B cell (primary cell): ENCODE data around the gene HAGHL. TPM values are rescaled to one million over a fixed set of nuclear protein-coding genes. Genes with fewer than 3 reads are reported as not detected.
A peak's percentile ranks its signal among the peaks of the same experiment; 100 is the strongest.

Source experiments
- ATAC-seq: fragments of 200-7000 bp; cut with Tn5 transposase; one replicate; pipeline ENCODE4 v1.10.0; 2021; ENCODE audit warnings: low read depth, mild to moderate bottlenecking, moderate number of reproducible peaks, moderate library complexity
- CTCF ChIA-PET: fragments of 350-600 bp; sonication (Branson Sonifier 250); formaldehyde crosslinking; loops from one replicate; lab custom pipeline; 2021; ENCODE audit warnings: antibody characterized with exemption, inconsistent platforms; lab: Charles Lee
- POLR2A ChIA-PET: fragments of 350-600 bp; sonication (Branson Sonifier 250); formaldehyde crosslinking; loops from one replicate; lab custom pipeline; 2021; ENCODE audit warnings: antibody characterized with exemption; lab: Charles Lee
- DNase-seq: peaks from one replicate; pipeline ENCODE4 v3.0.0; 2013
- H2AFZ ChIP-seq: 2 replicates; pipeline ENCODE4 v1.6.1; 2012; ENCODE audit warnings: mild to moderate bottlenecking, low read depth, low read length; ENCODE audit not compliant: insufficient read depth, poor library complexity, severe bottlenecking
- H3K27ac ChIP-seq, 2 donors: 1 replicate in 1 of 2; 2 replicates in 1 of 2; pipeline ENCODE4 v1.5.1; 2012 to 2013; ENCODE audit warnings: low read length in 2 of 2, mild to moderate bottlenecking in 2 of 2, moderate library complexity in 1 of 2
- H3K27me3 ChIP-seq, 4 experiments: fragments of 200-600 bp in 1 of 4; sonication (generic) in 1 of 4; replicated peaks in 1 of 4; 1 replicate in 2 of 4; 2 replicates in 2 of 4; pipeline versions ENCODE4 v1.6.1 to v1.7.0; 2013 to 2016; ENCODE audit warnings: low read length in 3 of 4, mild to moderate bottlenecking in 2 of 4, mixed read lengths in 1 of 4, moderate library complexity in 1 of 4; ENCODE audit not compliant: insufficient read depth in 4 of 4, control insufficient read depth in 3 of 4; ENCODE audit errors: control extremely low read depth in 1 of 4
- H3K36me3 ChIP-seq, 2 experiments: replicated peaks in 1 of 2; 1 replicate in 1 of 2; 2 replicates in 1 of 2; pipeline versions ENCODE4 v1.6.1 to v1.7.1; 2013; ENCODE audit warnings: low read length in 1 of 2; ENCODE audit not compliant: insufficient read depth in 2 of 2, control insufficient read depth in 1 of 2; ENCODE audit errors: control extremely low read depth in 1 of 2, extremely low read depth in 1 of 2
- H3K4me1 ChIP-seq, 2 donors: fragments of 200-600 bp in 1 of 2; sonication (generic) in 1 of 2; 1 replicate in 1 of 2; 2 replicates in 1 of 2; pipeline versions ENCODE4 v1.5.1 to v1.6.1; 2013 to 2017; ENCODE audit warnings: low read length in 2 of 2; ENCODE audit not compliant: control insufficient read depth in 2 of 2, insufficient read depth in 2 of 2
- H3K4me2 ChIP-seq: replicated peaks from 2 replicates; pipeline ENCODE3; 2012; ENCODE audit warnings: mild to moderate bottlenecking, low read depth, low read length; ENCODE audit not compliant: poor library complexity, severe bottlenecking
- H3K4me3 ChIP-seq, 5 experiments: fragments of 200-600 bp in 1 of 5; sonication (generic) in 1 of 5; 1 replicate in 3 of 5; 2 replicates in 2 of 5; pipeline versions ENCODE4 v1.5.1 to v1.7.0; 2011 to 2016; ENCODE audit warnings: low read length in 4 of 5, mild to moderate bottlenecking in 4 of 5, low read depth in 2 of 5, control low read depth in 1 of 5, moderate library complexity in 1 of 5; ENCODE audit not compliant: insufficient read depth in 1 of 5; ENCODE audit errors: control extremely low read depth in 1 of 5, extremely low read depth in 1 of 5
- H3K79me2 ChIP-seq: fragments of 200-600 bp; sonication (generic); one replicate; pipeline ENCODE4 v1.6.0; 2016; ENCODE audit warnings: low read length; ENCODE audit not compliant: control insufficient read depth, insufficient read depth
- H3K9ac ChIP-seq: fragments of 200-600 bp; sonication (generic); 2 replicates; pipeline ENCODE4 v1.6.1; 2017; ENCODE audit warnings: mild to moderate bottlenecking, low read length, moderate library complexity
- H3K9me3 ChIP-seq, 3 donors: one replicate each; pipeline versions ENCODE4 v1.6.1 to v1.7.1; 2013; ENCODE audit warnings: low read length in 2 of 3; ENCODE audit not compliant: control insufficient read depth in 2 of 3, insufficient read depth in 1 of 3; ENCODE audit errors: control extremely low read depth in 1 of 3
- H4K20me1 ChIP-seq: 2 replicates; pipeline ENCODE4 v1.6.0; 2012; ENCODE audit warnings: mild to moderate bottlenecking, low read length; ENCODE audit not compliant: insufficient read depth, control insufficient read depth, poor library complexity, severe bottlenecking
- H3K27ac Mint-ChIP-seq: one replicate; pipeline ENCODE4 v1.8.0; 2021; ENCODE audit warnings: mixed read lengths
- H3K27me3 Mint-ChIP-seq: one replicate; pipeline ENCODE4 v1.8.0; 2021; ENCODE audit warnings: mixed read lengths
- H3K4me1 Mint-ChIP-seq: one replicate; pipeline ENCODE4 v1.8.0; 2021; ENCODE audit warnings: mixed read lengths
- H3K4me3 Mint-ChIP-seq: one replicate; pipeline ENCODE4 v1.8.0; 2021; ENCODE audit warnings: mixed read lengths
- H3K9me3 Mint-ChIP-seq: one replicate; pipeline ENCODE4 v1.8.0; 2022; ENCODE audit warnings: mixed read lengths; ENCODE audit not compliant: insufficient read depth
- CTCF ChIP-seq: fragments of 200-600 bp; IDR thresholded peaks from one replicate; pipeline ENCODE4 v1.8.0; 2022; ENCODE audit warnings: antibody characterized with exemption, mild to moderate bottlenecking
- EZH2 ChIP-seq: IDR thresholded peaks from 2 replicates; pipeline ENCODE4 v1.6.1; 2012; ENCODE audit warnings: borderline replicate concordance, low read depth, mild to moderate bottlenecking, moderate library complexity, low read length; ENCODE audit not compliant: insufficient read depth, poor library complexity, severe bottlenecking
- WGBS: methylation state at CpG from one replicate; pipeline ENCODE4 v1.1.5; 2013; ENCODE audit warnings: missing lambda C conversion rate; ENCODE audit not compliant: insufficient coverage; 5-methylcytosine and 5-hydroxymethylcytosine counted together
- intact Hi-C: fragments of 100-400 bp; cut with micrococcal nuclease; formaldehyde crosslinking; loops from one replicate; pipeline ENCODE4 v1.10.0; 2022
- polyA plus RNA-seq: library from polyadenylated mRNA; depleted of rRNA; stranded (reverse); fragments of >200 nt; gene quantifications from 2 replicates; pipeline ENCODE4 v1.2.3, GENCODE V29; 2012
- total RNA-seq, 2 donors: library from RNA; stranded (reverse); fragments of 120-200 nt in 1 of 2; gene quantifications; 1 replicate in 1 of 2; 2 replicates in 1 of 2; pipeline versions ENCODE4 v1.2.3 to v1.2.4, GENCODE V29; 2013 to 2022

Gene HAGHL
- total and polyA plus RNA-seq, 2 donors (not counting 1 experiment from before 2014, with no cell fraction given): 32.3 to 87.1 TPM

- H3K27ac ChIP-seq: peak overlapping the region; percentile 54 to 86
- H2AFZ ChIP-seq: peak overlapping the region; percentile 77
- no peak for ATAC-seq
- TF ChIP-seq CTCF (no peak), EZH2 (no peak)
- ChIA-PET CTCF (interaction anchor here (1.1 to 3.8 kb wide), 5 partner anchors 8 to 65 kb away, joined by 3 to 26 read pairs (median 9); partner anchors contain the start of genes CIAO3 and JMJD8), POLR2A (interaction anchor here (0.7 to 1.9 kb wide), 4 partner anchors 15 to 37 kb away, joined by 3 to 5 read pairs (median 4); partner anchors contain the start of genes JMJD8 and WDR24)
- no peaks in the 10 kb centered on the region for H3K79me2 ChIP-seq
- H3K4me1 ChIP-seq: peaks cover 23 to 37% of the 10 kb centered on the region in 2 donors
- WGBS: 0% methylated on average over 36 of the region's 38 CpGs
- peak overlapping the region; percentile 77 for H3K9ac ChIP-seq
- H3K36me3 ChIP-seq: no peaks in the 10 kb centered on the region
- DNase-seq: peak; percentile 59
- H3K27me3 Mint-ChIP-seq: no peaks in the 10 kb centered on the region
- peak overlapping the region; percentile 80 for H3K27ac Mint-ChIP-seq
- peaks cover 20% of the 10 kb centered on the region for H4K20me1 ChIP-seq
- H3K4me2 ChIP-seq: peak overlapping the region; percentile 98
- H3K9me3 Mint-ChIP-seq: no peaks in the 10 kb centered on the region
- intact Hi-C loops: loop anchor here (5.0 kb wide), 1 partner anchor 38 kb away; the partner anchor contains the start of genes JMJD8 and STUB1
- peak overlapping the region; percentile 34 to 76 (median 73) for H3K4me3 ChIP-seq
- H3K4me1 Mint-ChIP-seq: peaks cover 15% of the 10 kb centered on the region
- peak overlapping the region; percentile 84 for H3K4me3 Mint-ChIP-seq
- H3K9me3 ChIP-seq: peaks cover 0 to 11% (median 0%) of the 10 kb centered on the region in 3 donors
- H3K27me3 ChIP-seq: peaks cover 0 to 11% (median 5%) of the 10 kb centered on the region in 4 experiments
Measured at GRCh38 chr16:720447-720989, 6.4 kb upstream of the HAGHL start.
